ENCODE data around the gene MTRF1. TPM values are rescaled to one million over a fixed set of nuclear protein-coding genes. Genes with fewer than 3 reads are reported as not detected.
"Not testable (repeated sequence)": the region's sequence is repeated elsewhere in the genome, so short reads cannot be mapped to it uniquely, and the experiment has no call there.

The MTRF1 gene
- total RNA-seq, 1 experiment from 2014 or later = 10.7 TPM

DNA sequence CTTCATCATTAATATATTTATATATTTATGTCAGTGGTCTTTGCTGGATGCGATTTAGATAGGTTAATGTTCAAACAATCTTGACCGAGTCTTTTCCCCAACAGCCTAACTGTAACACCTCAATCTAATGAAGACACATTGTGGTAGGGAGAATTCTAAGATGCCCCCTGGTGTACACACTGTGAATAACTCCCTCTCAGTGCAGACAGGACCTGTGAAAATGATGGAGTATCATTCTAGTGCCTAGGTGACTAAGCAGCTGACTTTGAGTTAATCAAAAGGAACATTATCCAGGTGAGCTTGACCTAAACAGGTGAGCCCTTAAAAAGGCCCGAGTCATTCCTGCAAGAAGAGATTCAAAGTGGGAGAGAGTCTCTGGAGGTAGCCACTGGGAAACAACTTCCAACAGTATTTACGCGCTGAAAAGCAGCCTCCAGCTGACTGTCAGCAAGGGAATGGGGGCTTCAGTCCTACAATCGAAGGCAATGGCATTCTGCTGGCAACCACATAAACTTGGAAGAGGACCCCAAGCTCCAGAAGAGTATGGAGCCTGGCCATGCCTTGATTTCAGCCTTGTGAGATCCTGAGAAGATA is 41.0 kb downstream of the MTRF1 start:
- DNase-seq (ENCODE audit: low read depth) = peak; percentile 22

- DNase-seq (ENCODE audit: low read depth) = no peak
Measured at GRCh38 chr13:41220401-41220800, 43.0 kb downstream of the MTRF1 start.

DNA sequence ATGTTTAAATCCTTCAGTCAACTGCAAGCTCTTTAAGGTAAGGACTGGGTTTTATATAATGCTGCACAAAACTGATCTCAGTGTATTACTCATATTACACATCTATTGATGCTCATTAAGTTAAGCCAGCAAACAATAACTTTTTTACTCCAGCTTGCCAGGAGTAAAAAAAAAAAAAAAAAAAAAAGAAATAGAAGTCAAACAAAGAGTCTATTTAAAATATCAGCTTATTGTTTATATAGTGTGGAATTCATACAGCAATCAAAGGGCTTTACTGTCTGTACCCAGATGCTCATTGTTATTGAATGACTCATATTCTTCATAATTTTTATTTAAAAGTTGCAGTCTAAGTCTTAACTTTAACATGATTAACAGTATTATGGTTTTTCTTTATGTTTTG is 47.2 kb downstream of the MTRF1 start:
- no peak for DNase-seq (ENCODE audit: low read depth)

DNA sequence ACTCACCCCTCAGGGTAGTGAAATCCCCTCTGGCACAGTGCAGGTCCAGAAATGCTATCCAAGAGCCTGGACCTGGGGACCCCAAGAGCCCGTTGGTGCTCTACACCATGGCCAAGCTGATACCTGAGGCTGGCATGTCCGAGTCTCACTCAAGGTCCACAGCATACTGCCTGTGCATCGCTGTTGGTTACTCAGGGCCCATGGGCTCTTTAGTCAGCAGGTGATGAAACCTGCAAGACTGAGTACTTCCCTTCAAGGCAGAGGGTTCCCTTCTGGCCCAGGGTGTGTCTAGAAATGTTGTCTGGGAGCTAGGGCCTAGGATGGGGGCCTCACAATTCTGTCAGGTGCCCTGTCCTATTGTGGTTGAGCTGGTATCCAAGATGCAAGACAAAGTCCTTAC is 49.5 kb downstream of the MTRF1 start:
- DNase-seq (ENCODE audit: low read depth) = no peak

DNA sequence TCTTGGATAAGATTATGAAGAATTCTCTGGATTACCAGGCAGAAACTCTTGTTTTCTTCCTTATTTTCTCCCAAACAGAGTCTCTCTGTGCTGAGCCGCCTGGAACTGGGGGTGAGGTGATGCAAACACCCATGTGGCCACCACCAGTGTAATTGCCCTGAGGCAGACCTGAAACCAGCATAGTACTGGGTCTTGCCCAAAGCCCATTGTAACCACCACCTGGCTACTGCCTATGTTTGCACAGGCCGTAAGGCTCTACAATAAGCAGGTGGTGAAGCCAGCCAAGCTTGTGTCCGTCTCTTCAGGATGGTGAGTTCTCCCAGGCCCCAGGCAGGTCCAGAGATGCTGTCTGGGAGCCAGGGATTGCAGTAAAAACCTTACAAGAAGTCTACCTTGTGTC is 50.1 kb downstream of the MTRF1 start:
- no peak for DNase-seq (ENCODE audit: low read depth)

DNA sequence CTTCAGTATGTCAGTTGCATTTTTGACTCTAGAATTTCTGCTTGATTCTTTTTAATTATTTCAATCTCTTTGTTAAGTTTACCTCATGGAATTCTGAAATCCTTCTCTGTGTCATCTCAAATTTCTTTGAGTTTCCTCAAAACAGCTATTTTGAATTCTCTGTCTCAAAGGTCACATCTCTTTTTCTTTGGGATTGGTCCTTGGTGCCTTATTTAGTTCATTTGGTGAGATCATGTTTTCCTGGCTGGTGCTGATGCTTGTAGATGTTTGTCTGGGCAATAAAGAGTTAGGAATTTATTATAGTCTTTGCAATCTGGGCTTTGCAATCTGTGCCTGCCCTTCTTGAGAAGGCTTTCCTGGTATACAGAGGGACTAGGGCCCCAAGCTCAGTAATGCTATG is 50.5 kb downstream of the MTRF1 start:
- no peak for DNase-seq (ENCODE audit: low read depth)

DNA sequence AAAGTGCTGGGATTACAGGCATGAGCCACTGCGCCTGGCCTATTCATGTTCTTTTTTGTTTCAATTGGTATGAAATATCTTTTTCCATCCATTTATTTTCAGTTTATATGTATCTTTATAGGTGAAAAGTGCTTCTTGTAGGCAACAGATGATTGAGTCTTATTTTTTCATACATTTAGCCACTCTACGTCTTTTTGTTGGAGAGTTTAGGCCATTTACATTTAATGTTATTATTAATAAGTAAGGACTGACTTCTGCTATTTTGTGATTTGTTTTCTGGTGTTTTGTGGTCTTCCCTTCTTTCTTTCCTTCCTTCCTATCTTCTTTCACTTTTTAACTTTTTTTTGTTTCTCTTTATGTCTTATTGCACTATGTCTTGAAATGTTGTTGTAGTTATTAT is 52.3 kb downstream of the MTRF1 start:
- no peak for DNase-seq (ENCODE audit: low read depth)

DNA sequence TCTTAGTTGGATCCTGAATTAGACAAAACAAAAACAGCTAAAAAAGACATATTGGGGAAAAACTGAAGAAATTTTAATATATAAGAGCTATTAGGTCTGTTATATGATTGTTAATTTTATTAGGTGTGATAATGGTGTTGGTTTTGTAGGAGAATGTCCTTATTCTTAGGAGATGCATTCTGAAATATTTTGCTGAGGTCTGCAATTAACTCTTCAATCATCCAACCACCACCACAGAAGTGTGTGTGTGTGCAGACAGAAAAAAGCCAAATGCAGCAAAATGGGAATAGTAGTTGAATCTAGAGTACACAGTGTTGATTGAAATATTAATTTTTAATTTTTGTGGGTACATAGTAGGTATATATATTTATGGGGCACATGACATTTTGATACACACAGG is 56.9 kb downstream of the MTRF1 start:
- DNase-seq (ENCODE audit: low read depth) = no peak

DNA sequence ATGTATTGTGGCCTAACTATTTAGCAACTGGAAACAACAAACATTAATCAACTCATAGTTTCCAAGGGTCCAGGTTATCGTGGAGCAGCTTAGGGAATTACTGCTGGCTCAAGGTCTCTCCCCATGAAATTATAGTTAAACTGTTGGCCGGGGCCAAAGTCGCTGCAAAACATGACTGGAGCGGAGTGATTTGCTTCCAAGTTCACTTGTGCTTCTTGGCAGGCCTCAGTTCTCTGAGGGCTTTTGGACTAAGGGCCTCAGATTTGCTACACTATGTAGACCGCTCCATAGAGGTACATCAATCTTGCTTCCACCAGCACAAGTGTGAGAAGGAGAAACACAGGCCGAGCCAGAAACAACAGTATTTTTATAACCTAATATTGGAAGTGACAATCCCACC is 59.6 kb downstream of the MTRF1 start:
- no peak for DNase-seq (ENCODE audit: low read depth)

- no peak for DNase-seq (ENCODE audit: low read depth)
Measured at GRCh38 chr13:41200126-41200525, 63.2 kb downstream of the MTRF1 start.

- no peak for DNase-seq (ENCODE audit: low read depth)
Measured at GRCh38 chr13:41199526-41199925, 63.9 kb downstream of the MTRF1 start.

DNA sequence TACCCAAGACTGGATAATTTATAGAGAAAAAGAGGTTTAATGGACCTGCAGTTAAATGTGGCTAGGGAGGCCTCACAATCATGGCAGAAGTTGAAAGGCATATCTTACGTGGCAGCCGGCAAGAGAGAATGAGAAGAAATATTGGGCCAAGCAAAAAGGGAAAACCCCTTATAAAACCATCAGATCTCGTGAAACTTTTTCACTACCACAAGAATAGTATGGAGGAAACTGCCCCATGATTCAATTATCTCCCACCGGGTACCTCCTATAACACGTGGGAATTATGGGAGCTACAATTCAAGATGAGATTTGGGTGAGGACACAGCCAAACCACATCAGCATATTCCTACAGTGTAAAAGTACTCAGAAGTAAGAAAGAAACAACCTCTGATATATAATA is 64.3 kb downstream of the MTRF1 start:
- no peak for DNase-seq (ENCODE audit: low read depth)

GRCh38 chr13:41196620-41197019 is 66.8 kb downstream of the MTRF1 start:
- no peak for DNase-seq (ENCODE audit: low read depth)

DNA sequence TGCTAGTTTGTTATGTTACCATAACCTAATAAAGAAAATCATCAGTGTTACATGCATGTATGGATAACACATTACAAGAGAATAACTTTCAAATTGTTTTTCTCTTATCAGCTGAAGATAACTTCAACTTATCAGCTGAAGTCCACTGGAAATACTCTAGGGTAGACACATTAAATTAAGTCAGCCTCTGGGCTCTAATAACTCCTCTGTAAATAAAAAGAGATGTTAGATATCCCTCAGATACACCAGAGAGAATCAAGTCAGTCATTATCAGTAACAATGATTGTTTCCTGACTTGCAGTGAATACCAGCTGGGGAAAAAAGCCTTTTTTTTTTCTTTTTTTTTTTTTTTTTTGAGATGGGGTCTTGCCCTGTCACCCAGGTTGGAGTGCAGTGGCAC is 67.4 kb downstream of the MTRF1 start:
- no peak for DNase-seq (ENCODE audit: low read depth)

- peak; percentile 96 for DNase-seq (ENCODE audit: low read depth)
Measured at GRCh38 chr13:41193919-41194824, 69.2 kb downstream of the MTRF1 start, which contains the start of gene KBTBD7. TSS of gene KBTBD7 (minus strand) at chr13:41194569. CDS start at chr13:41194257, 312 bp downstream.

DNA sequence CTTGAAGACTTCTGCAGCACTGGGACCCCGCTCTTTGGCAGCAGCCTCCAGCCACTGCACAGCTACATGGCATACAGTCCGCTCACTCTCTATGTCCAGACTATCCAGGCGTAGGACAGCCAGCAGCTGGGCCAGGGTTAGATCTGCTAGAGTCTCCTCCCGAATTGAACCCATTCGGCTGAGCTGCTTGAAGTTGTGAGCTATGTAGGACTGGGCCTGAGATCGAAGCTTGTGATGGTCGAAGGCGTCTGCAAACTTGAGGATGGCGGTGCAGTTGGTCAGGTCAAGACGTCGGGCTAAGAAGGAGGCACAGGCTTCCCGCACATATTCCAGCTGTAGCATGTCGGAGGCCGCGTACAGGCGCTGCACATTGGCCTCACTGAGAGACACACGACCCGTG is 69.9 kb downstream of the MTRF1 start:
- no peak for DNase-seq (ENCODE audit: low read depth)

DNA sequence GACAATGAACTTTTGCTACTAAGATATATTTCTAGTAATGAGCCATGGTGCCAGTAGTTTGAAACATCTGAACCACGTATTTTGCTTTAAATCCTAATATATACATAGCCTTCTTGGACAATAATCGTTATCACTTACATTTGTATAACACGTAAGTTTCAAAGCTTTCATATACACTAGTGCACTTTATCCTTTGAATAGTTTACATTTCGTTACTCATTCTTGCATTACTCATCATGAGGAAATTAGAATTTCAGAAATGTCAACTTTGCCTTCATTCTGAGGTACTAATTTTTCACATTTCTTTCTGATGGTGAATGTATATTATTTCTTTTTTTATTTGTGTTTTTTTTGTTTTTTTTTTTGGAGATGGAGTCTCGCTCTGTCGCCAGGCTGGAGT is 74.8 kb downstream of the MTRF1 start:
- no peak for DNase-seq (ENCODE audit: low read depth)

GRCh38 chr13:41186481-41186880 is 76.9 kb downstream of the MTRF1 start:
- no peak for DNase-seq (ENCODE audit: low read depth)

DNA sequence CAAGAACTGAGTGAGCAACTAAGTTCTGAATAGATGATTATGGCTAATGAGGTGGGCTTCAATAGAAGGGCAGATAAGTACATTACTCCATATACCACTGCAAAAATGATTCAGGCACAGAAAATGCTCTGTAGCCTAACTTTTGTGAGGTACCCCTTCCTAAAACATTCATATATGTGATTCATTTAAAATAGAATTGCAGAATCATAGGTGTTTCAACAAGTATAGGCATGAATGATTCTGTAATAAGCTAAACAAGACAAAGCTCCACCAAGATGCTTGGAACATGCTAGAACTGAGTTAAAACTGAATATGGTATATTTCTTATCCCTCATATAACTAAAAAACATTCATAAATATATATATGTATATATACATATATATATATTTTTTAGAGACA is 81.1 kb downstream of the MTRF1 start:
- no peak for DNase-seq (ENCODE audit: low read depth)

- no peak for DNase-seq (ENCODE audit: low read depth)
Measured at GRCh38 chr13:41179593-41180250, 83.7 kb downstream of the MTRF1 start.

- no peak for DNase-seq (ENCODE audit: low read depth)
Measured at GRCh38 chr13:41178040-41178439, 85.3 kb downstream of the MTRF1 start.

DNA sequence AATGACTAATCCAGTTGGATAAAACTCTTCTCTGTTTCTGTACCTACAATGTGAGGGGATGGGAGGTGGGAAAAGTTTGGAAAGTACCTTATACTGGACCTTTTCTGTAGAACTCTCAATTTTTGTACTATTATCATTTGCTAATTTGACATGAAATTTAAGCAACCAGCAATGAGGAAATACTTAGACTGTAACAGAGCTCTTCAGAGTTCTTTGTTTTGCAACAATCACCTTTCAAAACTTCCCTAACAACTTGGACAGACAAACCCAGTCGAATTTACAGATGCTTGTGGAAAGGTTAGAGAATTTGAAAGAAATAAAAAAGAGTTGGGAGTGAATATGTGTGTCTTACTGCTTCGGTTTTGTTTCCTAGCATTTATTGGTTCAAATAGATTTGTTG is 85.8 kb downstream of the MTRF1 start:
- DNase-seq (ENCODE audit: low read depth) = no peak

DNA sequence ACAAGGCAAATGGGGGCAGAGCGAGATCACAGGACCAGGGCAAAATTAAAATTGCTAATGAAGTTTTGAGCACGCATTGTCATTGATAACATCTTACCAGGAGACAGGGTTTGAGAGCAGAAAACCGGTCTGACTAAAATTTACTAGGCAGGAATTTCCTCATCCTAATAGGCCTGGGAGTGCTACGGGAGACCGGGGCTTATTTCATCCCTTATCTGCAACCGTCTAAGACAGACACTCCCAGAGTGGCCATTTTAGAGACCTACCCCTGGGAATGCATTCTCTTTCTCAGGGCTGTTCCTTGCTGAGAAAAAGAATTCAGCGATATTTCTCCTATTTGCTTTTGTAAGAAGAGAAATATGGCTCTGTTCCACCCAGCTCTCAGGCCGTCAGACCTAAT is 87.8 kb downstream of the MTRF1 start:
- not testable (repeated sequence) for DNase-seq (ENCODE audit: low read depth)

Data from Daoy (cell line).